ENCODE data around the gene SORBS2. TPM values are rescaled to one million over a fixed set of nuclear protein-coding genes. Genes with fewer than 3 reads are reported as not detected.

Gene SORBS2
- polyA plus RNA-seq, 2 of the 4 experiments (the other 2 are of a cell fraction): 0.23 to 0.90 TPM

GRCh38 chr4:185702147-185702663 is 109.8 kb downstream of the SORBS2 start:
- ChIA-PET POLR2A (no interaction called here), CTCF (no interaction called here)
- FAIRE-seq (no peak), ATAC-seq (no peak), DNase-seq (ENCODE audit: low read depth in 1 of 2, low spot score in 1 of 2) (no peak)
- no peak overlapping the region for H3K4me2 ChIP-seq
- H3K27ac ChIP-seq: no peak overlapping the region
- H3K4me1 ChIP-seq: no peaks in the 10 kb centered on the region
- no peak for TF ChIP-seq CBX2 (IDR thresholded peaks at IDR 0.05; ENCODE audit: borderline replicate concordance, low read depth)
- TF ChIP-seq HDAC2 (IDR thresholded peaks at IDR 0.05): no peak
- no peak for TF ChIP-seq CBX8 (IDR thresholded peaks at IDR 0.05)
- TF ChIP-seq ZC3H11A (IDR thresholded peaks at IDR 0.05): no peak
- no peak for TF ChIP-seq EHMT2 (IDR thresholded peaks at IDR 0.05; ENCODE audit: low read depth)
- TF ChIP-seq GATA3 (IDR thresholded peaks at IDR 0.05; ENCODE audit: borderline replicate concordance): no peak
- TF ChIP-seq HEYL (CRISPR knock-in tag; IDR thresholded peaks at IDR 0.05): no peak
- no peak for TF ChIP-seq PBX3 (IDR thresholded peaks at IDR 0.05)
- no peak for TF ChIP-seq TP53 (CRISPR knock-in tag; IDR thresholded peaks at IDR 0.05)
- no peak for TF ChIP-seq ZSCAN20 (CRISPR knock-in tag; IDR thresholded peaks at IDR 0.05)
- TF ChIP-seq CEBPB (IDR thresholded peaks at IDR 0.05): no peak
- TF ChIP-seq FOSL2 (IDR thresholded peaks at IDR 0.05): no peak
- no peak for TF ChIP-seq FOSL2 (CRISPR knock-in tag; IDR thresholded peaks at IDR 0.05)
- no peak for TF ChIP-seq RNF2 (IDR thresholded peaks at IDR 0.05; ENCODE audit: borderline replicate concordance, low read depth)
- no peak for TF ChIP-seq E2F6 (IDR thresholded peaks at IDR 0.05; ENCODE audit: borderline replicate concordance, low read depth)
- TF ChIP-seq ATOH8 (CRISPR knock-in tag; IDR thresholded peaks at IDR 0.05; ENCODE audit: low read depth): no peak
- no peak for TF ChIP-seq KDM5A (IDR thresholded peaks at IDR 0.05)
- no peak for TF ChIP-seq HOXB5 (CRISPR knock-in tag; IDR thresholded peaks at IDR 0.05)
- no peak for TF ChIP-seq EP300 (IDR thresholded peaks at IDR 0.05)
- H3K9me3 ChIP-seq: no peaks in the 10 kb centered on the region
- WGBS (ENCODE audit: missing lambda C conversion rate): 77% methylated on average over 8 of the region's 8 CpGs
- no peak overlapping the region for H3K4me3 ChIP-seq

- Histone ChIP-seq H3K4me2 (no peak overlapping the region), H3K4me3 (no peak overlapping the region), H3K9me3 (no peaks in the 10 kb centered on the region), H3K27ac (no peak overlapping the region), H3K4me1 (no peaks in the 10 kb centered on the region)
- ATAC-seq (no peak), DNase-seq (ENCODE audit: low read depth in 1 of 2, low spot score in 1 of 2) (no peak), FAIRE-seq (no peak)
- TF ChIP-seq TFCP2L1 (CRISPR knock-in tag; IDR thresholded peaks at IDR 0.05) (no peak), ATOH8 (CRISPR knock-in tag; IDR thresholded peaks at IDR 0.05; ENCODE audit: low read depth) (no peak), HMGXB4 (CRISPR knock-in tag; IDR thresholded peaks at IDR 0.05; ENCODE audit: borderline replicate concordance) (no peak), HOXB5 (CRISPR knock-in tag; IDR thresholded peaks at IDR 0.05) (no peak), HES2 (IDR thresholded peaks at IDR 0.05) (no peak), CHD4 (IDR thresholded peaks at IDR 0.05; ENCODE audit: borderline replicate concordance) (no peak), POLR2A (IDR thresholded peaks at IDR 0.05; ENCODE audit: low read length) (no peak), PHF8 (IDR thresholded peaks at IDR 0.05; ENCODE audit: borderline replicate concordance, low read depth) (no peak), MYC (IDR thresholded peaks at IDR 0.05; ENCODE audit: borderline replicate concordance, low read length) (no peak), ZNF302 (CRISPR knock-in tag; IDR thresholded peaks at IDR 0.05) (no peak), MAX (IDR thresholded peaks at IDR 0.05) (no peak), RARB (CRISPR knock-in tag; IDR thresholded peaks at IDR 0.05) (no peak), NPAS2 (CRISPR knock-in tag; IDR thresholded peaks at IDR 0.05; ENCODE audit: borderline replicate concordance) (no peak)
- ChIA-PET CTCF (interaction anchor here (0.6 kb wide), 1 partner anchor 18 kb away, joined by 3 read pairs; no protein-coding TSS in a partner anchor), POLR2A (no interaction called here)
Observed at GRCh38 chr4:185700630-185701029, 111.4 kb downstream of the SORBS2 start.
